AG09309 (cell line): ENCODE data around the gene NOXO1.

Experiments used
- DNase-seq: peaks from one replicate; pipeline ENCODE4 v3.0.0-alpha.2; 2010; ENCODE audit warnings: low read depth
- H3K4me3 ChIP-seq: 2 replicates; pipeline ENCODE4 v1.5.1; 2011; ENCODE audit warnings: mild to moderate bottlenecking, low read depth, low read length, moderate library complexity; ENCODE audit not compliant: control insufficient read depth
- CTCF ChIP-seq: IDR thresholded peaks from 2 replicates; pipeline ENCODE4 v1.5.1; 2011; ENCODE audit warnings: mild to moderate bottlenecking, low read depth, low read length, inconsistent platforms; ENCODE audit not compliant: insufficient read depth, control insufficient read depth; ENCODE audit errors: missing control alignments

The NOXO1 gene

GRCh38 chr16:2005646-2006045, 24.4 kb upstream of the NOXO1 start:
- no peak for DNase-seq
- no peak for TF ChIP-seq CTCF

GRCh38 chr16:2004795-2005517, 23.7 kb upstream of the NOXO1 start:
- TF ChIP-seq CTCF: no peak
- no peak overlapping the region for H3K4me3 ChIP-seq
- no peak for DNase-seq

More at GRCh38 chr16:2005646-2006045, 24.4 kb upstream of the NOXO1 start:
- H3K4me3 ChIP-seq: no peak overlapping the region

- no peak for DNase-seq
- TF ChIP-seq CTCF: peak; percentile 91
- no peak overlapping the region for H3K4me3 ChIP-seq
Measured at GRCh38 chr16:2003827-2004641, 22.8 kb upstream of the NOXO1 start.

GRCh38 chr16:2003231-2003826, 22.1 kb upstream of the NOXO1 start:
- TF ChIP-seq CTCF: no peak
- no peak overlapping the region for H3K4me3 ChIP-seq
- DNase-seq: no peak

GRCh38 chr16:2002406-2003230, 21.3 kb upstream of the NOXO1 start:
- H3K4me3 ChIP-seq: no peak overlapping the region
- no peak for TF ChIP-seq CTCF

More at GRCh38 chr16:2002406-2003230, 21.3 kb upstream of the NOXO1 start:
- no peak for DNase-seq
